ENCODE results near the gene CDK6.

The CDK6 gene

GRCh38 chr7:92563345-92563744 lies 273.0 kb downstream of the CDK6 start:
- TF ChIP-seq, protein P1, sequence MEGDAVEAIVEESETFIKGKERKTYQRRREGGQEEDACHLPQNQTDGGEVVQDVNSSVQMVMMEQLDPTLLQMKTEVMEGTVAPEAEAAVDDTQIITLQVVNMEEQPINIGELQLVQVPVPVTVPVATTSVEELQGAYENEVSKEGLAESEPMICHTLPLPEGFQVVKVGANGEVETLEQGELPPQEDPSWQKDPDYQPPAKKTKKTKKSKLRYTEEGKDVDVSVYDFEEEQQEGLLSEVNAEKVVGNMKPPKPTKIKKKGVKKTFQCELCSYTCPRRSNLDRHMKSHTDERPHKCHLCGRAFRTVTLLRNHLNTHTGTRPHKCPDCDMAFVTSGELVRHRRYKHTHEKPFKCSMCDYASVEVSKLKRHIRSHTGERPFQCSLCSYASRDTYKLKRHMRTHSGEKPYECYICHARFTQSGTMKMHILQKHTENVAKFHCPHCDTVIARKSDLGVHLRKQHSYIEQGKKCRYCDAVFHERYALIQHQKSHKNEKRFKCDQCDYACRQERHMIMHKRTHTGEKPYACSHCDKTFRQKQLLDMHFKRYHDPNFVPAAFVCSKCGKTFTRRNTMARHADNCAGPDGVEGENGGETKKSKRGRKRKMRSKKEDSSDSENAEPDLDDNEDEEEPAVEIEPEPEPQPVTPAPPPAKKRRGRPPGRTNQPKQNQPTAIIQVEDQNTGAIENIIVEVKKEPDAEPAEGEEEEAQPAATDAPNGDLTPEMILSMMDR (IDR thresholded peaks at IDR 0.05), result no peak
- Histone ChIP-seq H3K4me2 (ENCODE audit: low read length) (no peak overlapping the region), H3K27ac (no peak overlapping the region), H3K4me3 (ENCODE audit: low read depth, low read length) (no peak overlapping the region), H2AFZ (no peak overlapping the region), H3K9me3 (ENCODE audit: control insufficient read depth, low read length) (no peaks in the 10 kb centered on the region), H3K36me3 (ENCODE audit: control insufficient read depth, insufficient read depth, low read length) (no peaks in the 10 kb centered on the region), H3K79me2 (no peaks in the 10 kb centered on the region), H3K27me3 (ENCODE audit: control insufficient read depth, insufficient read depth, low read length) (no peaks in the 10 kb centered on the region), H3K9ac (no peak overlapping the region), H3K4me1 (no peaks in the 10 kb centered on the region)

DNA sequence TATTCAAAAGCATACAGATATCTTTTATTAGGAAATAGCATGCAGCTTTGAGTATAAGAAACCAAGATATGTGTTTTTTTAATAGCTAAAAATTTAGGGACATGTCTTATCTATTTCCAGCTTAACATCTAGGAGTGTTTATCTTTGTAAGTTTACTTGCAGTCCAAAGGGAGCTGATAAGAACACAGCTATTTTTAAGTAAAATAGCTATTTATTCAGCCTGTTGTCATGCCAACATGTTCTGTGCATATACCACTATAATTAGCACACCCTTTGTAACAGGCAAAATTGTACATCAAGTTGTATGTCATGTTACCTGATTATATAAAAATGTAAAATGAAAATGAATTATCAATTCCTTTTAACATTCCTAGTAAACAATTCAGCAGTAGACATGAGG lies 275.8 kb downstream of the CDK6 start:
- TF ChIP-seq, protein P1 (IDR thresholded peaks at IDR 0.05), result no peak
- no peaks in the 10 kb centered on the region for H3K27me3 ChIP-seq (ENCODE audit: control insufficient read depth, insufficient read depth, low read length)
- H3K4me3 ChIP-seq (ENCODE audit: low read depth, low read length), result no peak overlapping the region
- H3K9me3 ChIP-seq (ENCODE audit: control insufficient read depth, low read length), result no peaks in the 10 kb centered on the region
- H3K27ac ChIP-seq, result no peak overlapping the region
- H3K4me2 ChIP-seq (ENCODE audit: low read length), result no peak overlapping the region
- no peaks in the 10 kb centered on the region for H3K36me3 ChIP-seq (ENCODE audit: control insufficient read depth, insufficient read depth, low read length)
- H3K79me2 ChIP-seq, result no peaks in the 10 kb centered on the region
- no peak overlapping the region for H3K9ac ChIP-seq
- H3K4me1 ChIP-seq, result no peaks in the 10 kb centered on the region
- H2AFZ ChIP-seq, result no peak overlapping the region

DNA sequence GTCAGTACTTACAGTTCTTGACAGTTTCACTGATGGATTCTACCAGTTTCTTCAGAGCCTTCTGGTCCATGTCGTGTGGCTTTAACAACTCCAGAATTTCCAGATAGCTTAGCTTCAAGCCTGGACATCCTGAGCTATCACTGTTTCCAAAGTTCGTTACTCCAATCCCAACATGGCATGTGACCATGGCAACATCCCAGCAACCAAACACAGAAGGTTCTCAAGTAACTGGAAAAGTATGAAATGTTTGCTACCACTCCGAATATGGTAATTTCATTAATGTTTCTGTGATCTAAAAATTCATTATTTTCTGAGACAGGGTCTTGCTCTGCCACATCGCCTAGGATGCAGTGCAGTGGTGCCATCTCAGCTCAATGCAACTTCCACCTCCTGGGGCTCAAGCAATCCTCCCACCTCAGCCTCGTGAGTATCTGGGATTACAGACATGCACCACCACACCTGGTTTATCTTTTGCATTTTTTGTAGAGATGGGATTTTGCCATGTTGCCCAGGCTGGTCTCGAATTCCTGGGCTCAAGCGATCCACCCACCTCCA lies 278.5 kb downstream of the CDK6 start:
- TF ChIP-seq, protein P1 (IDR thresholded peaks at IDR 0.05), result no peak
- H3K4me2 ChIP-seq (ENCODE audit: low read length), result no peak overlapping the region
- H3K4me3 ChIP-seq (ENCODE audit: low read depth, low read length), result no peak overlapping the region

DNA sequence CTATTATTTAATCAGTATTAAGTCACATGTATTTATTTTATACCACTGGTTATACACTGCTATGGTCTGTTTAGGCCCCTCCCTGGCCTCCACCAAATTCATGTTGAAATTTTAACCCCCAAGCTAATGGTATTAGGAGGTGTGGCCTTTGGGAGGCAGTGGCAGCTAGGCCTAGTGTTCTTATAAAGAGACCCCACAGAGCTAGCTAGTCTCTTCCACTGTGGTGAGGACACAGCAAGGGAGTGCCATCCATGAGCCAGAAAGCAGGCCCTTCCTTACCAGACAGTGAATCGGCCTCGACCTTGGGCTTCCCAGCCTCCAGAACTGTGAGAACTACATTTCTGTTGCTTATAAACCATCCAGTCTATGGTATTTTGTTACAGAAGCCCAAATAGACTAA lies 279.1 kb downstream of the CDK6 start:
- Histone ChIP-seq H3K27me3 (ENCODE audit: control insufficient read depth, insufficient read depth, low read length) (no peaks in the 10 kb centered on the region), H3K36me3 (ENCODE audit: control insufficient read depth, insufficient read depth, low read length) (no peaks in the 10 kb centered on the region), H2AFZ (no peak overlapping the region), H3K9ac (no peak overlapping the region), H3K4me3 (ENCODE audit: low read depth, low read length) (no peak overlapping the region), H3K79me2 (no peaks in the 10 kb centered on the region), H3K4me2 (ENCODE audit: low read length) (no peak overlapping the region), H3K27ac (no peak overlapping the region), H3K9me3 (ENCODE audit: control insufficient read depth, low read length) (no peaks in the 10 kb centered on the region), H3K4me1 (no peaks in the 10 kb centered on the region)
- TF ChIP-seq, protein P1 (IDR thresholded peaks at IDR 0.05), result no peak

More for the DNA sequence above, 278.5 kb downstream of the CDK6 start:
- H3K4me1 ChIP-seq, result no peaks in the 10 kb centered on the region
- H2AFZ ChIP-seq, result no peak overlapping the region
- H3K36me3 ChIP-seq (ENCODE audit: control insufficient read depth, insufficient read depth, low read length), result no peaks in the 10 kb centered on the region
- no peak overlapping the region for H3K27ac ChIP-seq
- no peaks in the 10 kb centered on the region for H3K27me3 ChIP-seq (ENCODE audit: control insufficient read depth, insufficient read depth, low read length)
- no peaks in the 10 kb centered on the region for H3K9me3 ChIP-seq (ENCODE audit: control insufficient read depth, low read length)
- H3K79me2 ChIP-seq, result no peaks in the 10 kb centered on the region
- no peak overlapping the region for H3K9ac ChIP-seq
